ENCODE data around the gene GRK6. TPM values are rescaled to one million over a fixed set of nuclear protein-coding genes. Genes with fewer than 3 reads are reported as not detected.
A peak's percentile ranks its signal among the peaks of the same experiment; 100 is the strongest.

The GRK6 gene
- total and polyA plus RNA-seq, 9 of the 15 experiments (the other 6 are each of a cell fraction or from before 2014, with no cell fraction given) = 0.63 to 122 (median 44.5) TPM

- H4K20me1 ChIP-seq (replicated peaks; ENCODE audit: control insufficient read depth, insufficient read depth, low read length) = peaks cover 16% of the 10 kb centered on the region; the same call in 1 of the 2 replicates
- peaks cover 16 to 52% of the 10 kb centered on the region in 2 experiments for H3K4me1 ChIP-seq (replicated peaks in 1 of 2; ENCODE audit: control insufficient read depth in 2 of 2, insufficient read depth in 2 of 2, low read length in 2 of 2)
- FAIRE-seq (no peak), ATAC-seq (no peak), DNase-seq (ENCODE audit: extremely low read depth in 1 of 4, low spot score in 3 of 4) (no peak)
- H2AFZ ChIP-seq (ENCODE audit: low read depth, low read length) = no peak overlapping the region
- H3K4me2 ChIP-seq (ENCODE audit: insufficient read depth, low read length) = no peak overlapping the region
- intact Hi-C loops (cut with micrococcal nuclease) = no loop called here
- in situ Hi-C loops (cut with MboI) = no loop called here
- peaks cover 98% of the 10 kb centered on the region; the same call in 2 of the 3 replicates for H3K36me3 ChIP-seq (ENCODE audit: control insufficient read depth, insufficient read depth, low read length)
- H3K27ac ChIP-seq (ENCODE audit: extremely low read depth, low read depth, low read length) = no peak overlapping the region; the same call in 2 of the 3 replicates
- no TSS peak for BruUV-seq (replicated peaks)
- H3K27me3 ChIP-seq (ENCODE audit: control insufficient read depth in 2 of 2, insufficient read depth in 2 of 2, low read length in 2 of 2) = no peaks in the 10 kb centered on the region
- WGBS (ENCODE audit: insufficient coverage, low coverage, missing lambda C conversion rate) = 96% methylated on average over 22 of the region's 25 CpGs
- ChIA-PET POLR2A (interaction anchor here (0.5 to 10.8 kb wide), 6 partner anchors 12 to 124 kb away, joined by 3 to 210 read pairs (median 4); partner anchors contain the start of gene PRR7), CTCF (ENCODE audit: low intra/inter-chr PET ratio) (no interaction called here)
- H3K4me3 ChIP-seq = no peak overlapping the region
- no peaks in the 10 kb centered on the region for H3K9me3 ChIP-seq (replicated peaks; ENCODE audit: control insufficient read depth, insufficient read depth, low read depth, low read length)
- H3K9ac ChIP-seq (ENCODE audit: insufficient read depth in 1 of 2, low read depth in 2 of 2, low read length in 2 of 2) = peak overlapping the region in 1 of 2 experiments; percentile 26; a peak in 1 of 4 replicates
- no peaks in the 10 kb centered on the region for H3K9me1 ChIP-seq (ENCODE audit: control insufficient read depth, insufficient read depth, low read length)
- H3K79me2 ChIP-seq (ENCODE audit: control insufficient read depth, insufficient read depth, low read length) = peaks cover 35% of the 10 kb centered on the region
- TF ChIP-seq FOXO4 (CRISPR knock-in tag; IDR thresholded peaks at IDR 0.05) (no peak), ZNF280A (IDR thresholded peaks at IDR 0.05; ENCODE audit: low read depth, partially characterized antibody) (no peak), HDAC3 (IDR thresholded peaks at IDR 0.05; ENCODE audit: borderline replicate concordance, partially characterized antibody) (no peak), SUPT5H (IDR thresholded peaks at IDR 0.05) (peak; percentile 26; the same call in 1 of the 2 replicates), FOXK1 (CRISPR knock-in tag; IDR thresholded peaks at IDR 0.05; ENCODE audit: borderline replicate concordance) (no peak), MAX (CRISPR knock-in tag; IDR thresholded peaks at IDR 0.05) (no peak), NCOR1 (IDR thresholded peaks at IDR 0.05) (no peak), EZH2 (IDR thresholded peaks at IDR 0.05; ENCODE audit: borderline replicate concordance, low read depth, low read length) (no peak), POLR2H (tag; IDR thresholded peaks at IDR 0.05; ENCODE audit: low read depth) (no peak), SIX5 (IDR thresholded peaks at IDR 0.05; ENCODE audit: borderline replicate concordance in 1 of 2, insufficient read depth in 1 of 2, low read depth in 1 of 2, low read length in 2 of 2) (no peak), RBFOX2 (IDR thresholded peaks at IDR 0.05; ENCODE audit: low read depth, low read length) (peak; percentile 19), FUS (optimal IDR thresholded peaks at IDR 0.05; ENCODE audit: low read depth, low read length) (no peak), BRD4 (IDR thresholded peaks at IDR 0.05) (no peak), ZNF41 (CRISPR knock-in tag; conservative IDR thresholded peaks at IDR 0.05) (no peak), RBM22 (IDR thresholded peaks at IDR 0.05; ENCODE audit: low read depth, low read length, poor library complexity, severe bottlenecking) (no peak), GTF2A2 (tag; IDR thresholded peaks at IDR 0.05) (no peak), PTRF (tag; IDR thresholded peaks at IDR 0.05) (no peak)
Measured at GRCh38 chr5:177432839-177433657, 6.6 kb downstream of the GRK6 start.

Measured in K562 (cell line).